GM12891 (cell line): Measurements from ENCODE around the gene AGAP9.
"Not testable (repeated sequence)": the region's sequence is repeated elsewhere in the genome, so short reads cannot be mapped to it uniquely, and the experiment has no call there.

Source experiments
- PAX5 ChIP-seq: IDR thresholded peaks from 2 replicates; pipeline ENCODE4 v1.6.1; 2011; ENCODE audit warnings: low read length, moderate library complexity, mild to moderate bottlenecking; ENCODE audit not compliant: insufficient read depth, severe bottlenecking
- POLR2A ChIP-seq: IDR thresholded peaks from 2 replicates; pipeline ENCODE4 v1.6.1; 2011; ENCODE audit warnings: low read depth, low read length, control low read depth
- TAF1 ChIP-seq: IDR thresholded peaks from 2 replicates; pipeline ENCODE4 v1.6.1; 2011; ENCODE audit warnings: low read depth, low read length, control low read depth

DNA sequence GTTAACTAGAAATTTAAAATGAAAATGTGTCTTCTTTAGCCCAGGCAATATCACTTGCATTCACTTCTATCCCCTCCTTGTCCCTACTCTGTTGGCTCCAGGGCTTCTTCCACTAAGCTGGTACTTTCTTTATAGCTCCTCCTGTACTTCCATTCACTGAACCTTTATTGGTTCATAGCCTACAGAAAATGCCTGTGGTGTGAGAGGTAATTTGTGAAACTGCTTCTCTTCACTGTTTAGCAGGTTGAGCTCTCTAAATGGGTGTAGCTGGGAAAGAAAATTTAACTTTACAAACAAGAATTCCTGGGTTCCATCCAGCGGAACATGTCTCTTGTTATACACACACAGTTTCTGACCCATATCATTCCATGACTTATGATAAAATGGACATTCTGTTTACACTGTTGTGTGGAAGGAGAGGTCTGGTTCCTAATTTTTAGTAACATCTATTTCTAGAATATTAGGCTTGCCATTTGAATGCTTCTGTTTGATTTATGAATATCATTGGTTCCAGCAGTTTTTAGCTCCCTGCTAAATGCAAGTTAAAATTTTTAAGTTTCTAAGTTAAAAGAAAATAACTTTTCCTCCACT lies 36.4 kb upstream of the AGAP9 start:
- TF ChIP-seq PAX5, POLR2A, TAF1: not testable (repeated sequence)
